ENCODE measurements around the gene SERPINB13.

The SERPINB13 gene

DNA sequence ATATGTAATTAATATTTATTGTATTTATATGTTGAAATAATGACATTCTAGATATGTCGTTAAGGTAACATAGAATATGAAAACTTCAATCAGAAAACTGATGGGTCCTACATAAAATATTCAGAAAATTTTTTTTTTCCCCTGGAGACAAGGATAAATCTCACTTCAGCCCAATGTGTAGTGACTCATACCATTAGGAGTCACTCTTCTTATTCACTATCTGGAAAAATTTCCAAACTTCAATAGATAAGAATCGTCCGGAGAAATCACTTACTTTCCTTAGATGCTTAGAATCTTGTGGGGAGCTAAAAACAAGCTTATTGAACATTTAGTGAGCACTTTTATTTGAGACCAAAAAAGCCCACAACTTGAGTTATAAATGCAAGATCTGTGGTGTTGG, 4.6 kb downstream of the SERPINB13 start:
- in situ Hi-C loops (cut with HindIII; ENCODE audit: low sequenced_read_pairs): no loop called here

GRCh38 chr18:63592471-63592870, 5.3 kb downstream of the SERPINB13 start:
- TF ChIP-seq, protein P1, sequence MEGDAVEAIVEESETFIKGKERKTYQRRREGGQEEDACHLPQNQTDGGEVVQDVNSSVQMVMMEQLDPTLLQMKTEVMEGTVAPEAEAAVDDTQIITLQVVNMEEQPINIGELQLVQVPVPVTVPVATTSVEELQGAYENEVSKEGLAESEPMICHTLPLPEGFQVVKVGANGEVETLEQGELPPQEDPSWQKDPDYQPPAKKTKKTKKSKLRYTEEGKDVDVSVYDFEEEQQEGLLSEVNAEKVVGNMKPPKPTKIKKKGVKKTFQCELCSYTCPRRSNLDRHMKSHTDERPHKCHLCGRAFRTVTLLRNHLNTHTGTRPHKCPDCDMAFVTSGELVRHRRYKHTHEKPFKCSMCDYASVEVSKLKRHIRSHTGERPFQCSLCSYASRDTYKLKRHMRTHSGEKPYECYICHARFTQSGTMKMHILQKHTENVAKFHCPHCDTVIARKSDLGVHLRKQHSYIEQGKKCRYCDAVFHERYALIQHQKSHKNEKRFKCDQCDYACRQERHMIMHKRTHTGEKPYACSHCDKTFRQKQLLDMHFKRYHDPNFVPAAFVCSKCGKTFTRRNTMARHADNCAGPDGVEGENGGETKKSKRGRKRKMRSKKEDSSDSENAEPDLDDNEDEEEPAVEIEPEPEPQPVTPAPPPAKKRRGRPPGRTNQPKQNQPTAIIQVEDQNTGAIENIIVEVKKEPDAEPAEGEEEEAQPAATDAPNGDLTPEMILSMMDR (IDR thresholded peaks at IDR 0.05; ENCODE audit: low read depth, low read length, missing control alignments): no peak
- no peak for DNase-seq (ENCODE audit: low read depth)
- H3K4me3 ChIP-seq (ENCODE audit: low read depth, low read length): no peak overlapping the region
- in situ Hi-C loops (cut with HindIII; ENCODE audit: low sequenced_read_pairs): no loop called here

More for the DNA sequence above, 4.6 kb downstream of the SERPINB13 start:
- H3K4me3 ChIP-seq (ENCODE audit: low read depth, low read length): no peak overlapping the region
- TF ChIP-seq, protein P1 (IDR thresholded peaks at IDR 0.05; ENCODE audit: low read depth, low read length, missing control alignments): no peak
- no peak for DNase-seq (ENCODE audit: low read depth)

DNA sequence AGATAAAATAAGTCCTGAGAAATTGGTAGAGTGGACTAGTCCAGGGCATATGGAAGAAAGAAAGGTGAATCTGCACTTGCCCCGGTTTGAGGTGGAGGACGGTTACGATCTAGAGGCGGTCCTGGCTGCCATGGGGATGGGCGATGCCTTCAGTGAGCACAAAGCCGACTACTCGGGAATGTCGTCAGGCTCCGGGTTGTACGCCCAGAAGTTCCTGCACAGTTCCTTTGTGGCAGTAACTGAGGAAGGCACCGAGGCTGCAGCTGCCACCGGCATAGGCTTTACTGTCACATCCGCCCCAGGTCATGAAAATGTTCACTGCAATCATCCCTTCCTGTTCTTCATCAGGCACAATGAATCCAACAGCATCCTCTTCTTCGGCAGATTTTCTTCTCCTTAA, 9.8 kb downstream of the SERPINB13 start:
- no peak for DNase-seq (ENCODE audit: low read depth)
- H3K4me3 ChIP-seq (ENCODE audit: low read depth, low read length): no peak overlapping the region
- TF ChIP-seq, protein P1 (IDR thresholded peaks at IDR 0.05; ENCODE audit: low read depth, low read length, missing control alignments): no peak
- in situ Hi-C loops (cut with HindIII; ENCODE audit: low sequenced_read_pairs): no loop called here

DNA sequence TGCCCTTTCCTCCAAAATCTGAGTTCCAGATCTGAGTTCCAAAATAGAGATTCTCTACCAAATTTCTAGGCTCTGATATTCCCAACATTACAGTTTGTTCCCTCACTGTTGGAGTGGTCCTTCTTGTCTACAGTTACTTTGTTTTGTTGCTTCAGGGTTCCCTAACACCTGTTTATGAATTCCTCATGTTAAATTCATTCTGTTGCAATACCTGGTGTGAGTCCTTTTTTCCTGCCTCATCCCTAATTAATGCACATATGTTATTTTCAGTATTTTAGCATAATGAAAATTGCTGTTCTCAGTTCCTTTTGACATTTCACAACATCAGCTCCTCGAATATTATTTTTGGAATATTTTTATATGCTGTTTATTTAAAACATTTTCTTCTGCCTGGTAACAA, 16.2 kb downstream of the SERPINB13 start:
- TF ChIP-seq, protein P1 (IDR thresholded peaks at IDR 0.05; ENCODE audit: low read depth, low read length, missing control alignments): no peak
- H3K4me3 ChIP-seq (ENCODE audit: low read depth, low read length): no peak overlapping the region
- in situ Hi-C loops (cut with HindIII; ENCODE audit: low sequenced_read_pairs): no loop called here
- no peak for DNase-seq (ENCODE audit: low read depth)

GRCh38 chr18:63603772-63604171, 16.6 kb downstream of the SERPINB13 start:
- no peak for DNase-seq (ENCODE audit: low read depth)
- in situ Hi-C loops (cut with HindIII; ENCODE audit: low sequenced_read_pairs): no loop called here
- TF ChIP-seq, protein P1 (IDR thresholded peaks at IDR 0.05; ENCODE audit: low read depth, low read length, missing control alignments): no peak
- H3K4me3 ChIP-seq (ENCODE audit: low read depth, low read length): no peak overlapping the region

- no peak overlapping the region for H3K4me3 ChIP-seq (ENCODE audit: low read depth, low read length)
- TF ChIP-seq, protein P1 (IDR thresholded peaks at IDR 0.05; ENCODE audit: low read depth, low read length, missing control alignments): no peak
- in situ Hi-C loops (cut with HindIII; ENCODE audit: low sequenced_read_pairs): no loop called here
- DNase-seq (ENCODE audit: low read depth): no peak
These were observed 17.8 kb downstream of the SERPINB13 start for GRCh38 chr18:63604791-63605567.

All from astrocyte of the cerebellum (primary cell).